ENCODE data around the gene LIMK1.
"Not testable (repeated sequence)": the region's sequence is repeated elsewhere in the genome, so short reads cannot be mapped to it uniquely, and the experiment has no call there.

Gene LIMK1

DNA sequence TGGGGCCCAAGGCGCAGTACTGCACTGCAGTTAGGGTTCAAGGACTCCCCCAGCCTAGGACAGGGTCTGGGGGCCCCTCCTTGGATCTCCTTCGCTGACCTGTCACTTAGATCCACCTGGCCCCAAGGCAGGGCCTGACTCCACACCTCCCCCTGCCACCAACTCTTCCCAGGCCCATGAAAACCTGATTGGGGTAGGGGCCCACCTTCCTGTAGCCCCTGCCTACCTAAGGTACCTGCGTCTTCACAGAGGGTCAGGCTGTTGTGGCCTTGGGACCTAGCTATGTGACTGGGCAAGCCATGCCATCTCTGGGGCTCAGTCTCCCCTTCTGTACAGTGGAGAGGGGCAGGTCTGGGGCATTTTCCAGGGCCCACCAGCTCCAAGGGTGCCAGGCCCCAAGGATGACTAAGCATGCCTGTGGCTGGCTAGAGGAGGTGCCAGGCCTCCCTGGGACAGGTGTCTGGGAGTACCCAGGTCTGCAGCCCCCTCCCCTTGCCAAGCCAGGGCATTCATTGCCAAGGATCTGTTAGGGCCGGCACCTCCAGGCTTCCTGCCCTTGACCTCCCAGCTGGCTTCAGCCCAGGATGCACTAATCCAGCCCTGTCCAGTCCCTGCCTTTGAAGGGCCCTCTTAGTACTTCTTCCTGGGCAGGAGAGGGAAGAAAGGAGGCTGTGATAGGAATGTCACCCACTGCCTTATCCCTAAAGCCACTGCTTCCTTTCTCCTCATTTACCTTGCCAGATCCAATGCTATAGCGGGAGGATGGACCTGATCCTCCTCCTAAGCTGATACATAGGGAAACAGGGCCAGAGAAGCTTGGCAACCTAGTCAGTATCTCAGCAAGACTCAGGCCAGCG lies 1.3 kb downstream of the LIMK1 start:
- no peak for DNase-seq (ENCODE audit: low read depth, low spot score)

DNA sequence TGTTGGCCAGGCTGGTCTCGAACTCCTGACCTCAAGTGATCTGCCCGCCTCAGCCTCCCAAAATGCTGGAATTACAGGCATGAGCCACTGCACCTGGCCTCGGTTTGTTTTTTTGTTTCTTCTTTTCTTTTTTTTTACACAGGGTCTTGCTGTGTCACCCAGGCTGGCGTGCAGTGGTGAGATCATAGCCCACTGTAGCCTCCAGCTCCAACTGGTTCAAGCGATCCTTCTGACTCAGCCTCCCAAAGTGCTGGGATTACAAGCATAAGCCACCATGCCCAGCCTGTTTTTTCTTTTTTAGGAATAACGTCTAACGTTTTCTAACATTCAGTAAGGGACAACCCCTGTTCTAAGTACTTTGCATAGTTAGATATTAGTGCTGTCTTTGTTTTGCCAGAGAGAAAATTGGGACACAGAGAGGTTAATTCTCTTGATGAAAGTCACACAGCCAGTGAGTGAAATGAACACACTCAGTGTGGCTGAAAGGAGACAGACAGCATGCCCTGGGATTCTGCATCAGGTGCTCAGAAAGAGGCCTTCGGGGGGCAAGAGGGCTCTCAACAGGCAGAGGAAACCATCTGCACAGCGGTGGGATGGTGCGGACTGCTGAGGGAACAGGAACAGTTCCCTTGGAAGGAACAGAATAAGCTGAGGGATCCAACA lies 4.3 kb downstream of the LIMK1 start:
- DNase-seq (ENCODE audit: low read depth, low spot score), result no peak

DNA sequence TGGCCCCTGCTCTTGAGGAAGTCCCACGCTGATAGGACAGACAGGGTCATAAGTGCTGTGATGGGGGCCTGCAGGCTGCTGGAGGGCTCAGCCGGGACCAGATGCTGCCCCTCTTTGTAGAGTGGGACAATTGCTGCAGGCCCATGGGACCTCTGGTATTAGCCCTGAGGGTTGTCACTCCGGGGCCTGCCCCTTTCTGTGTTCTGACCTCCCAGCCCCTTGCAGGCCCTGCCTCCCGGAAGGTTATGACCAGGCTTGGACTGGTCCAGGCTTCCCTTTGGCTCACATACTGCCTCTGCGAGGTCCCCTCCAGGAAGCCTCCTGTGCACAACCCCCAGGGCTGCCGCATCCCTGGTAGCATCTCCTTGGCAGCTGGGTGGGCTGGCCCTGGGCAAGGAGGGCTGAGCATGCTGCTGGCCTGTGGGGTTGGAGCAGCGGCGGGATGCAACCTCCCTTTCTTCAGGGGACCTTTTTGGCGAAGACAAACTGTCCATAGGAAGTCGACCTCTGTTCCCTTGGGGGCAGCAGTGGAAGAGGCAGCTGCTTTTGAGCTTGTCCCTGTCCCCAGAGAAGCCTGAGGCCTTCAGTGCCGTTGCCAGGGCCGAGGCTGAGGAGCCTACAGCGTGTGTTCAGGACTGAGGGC lies 8.8 kb downstream of the LIMK1 start:
- DNase-seq (ENCODE audit: low read depth, low spot score), result no peak

DNA sequence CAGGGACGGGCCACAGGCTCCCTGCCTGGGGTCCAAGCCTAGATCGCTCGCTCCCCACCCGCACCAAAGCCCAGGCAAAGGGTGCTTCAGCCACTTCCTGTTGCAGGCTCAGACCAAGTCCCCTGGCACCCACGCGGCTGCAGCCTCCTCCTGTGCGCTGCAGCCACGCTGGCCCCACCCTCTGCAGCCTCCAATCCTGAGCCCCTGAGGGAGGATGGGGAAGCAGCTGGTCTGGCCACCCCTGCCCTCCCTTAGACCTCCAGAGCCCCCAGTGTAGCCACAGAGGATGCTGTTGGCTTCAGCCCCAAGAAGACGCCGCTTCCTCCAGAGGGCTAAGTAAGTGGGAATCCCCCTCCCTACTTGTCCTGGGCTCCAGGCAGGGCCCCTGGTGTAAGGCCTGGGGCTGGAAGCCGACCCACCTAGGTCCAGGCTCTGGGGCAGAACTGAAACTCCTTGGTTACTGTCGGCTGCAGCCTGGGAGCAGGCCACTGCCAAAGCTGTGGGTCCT lies 9.4 kb downstream of the LIMK1 start:
- DNase-seq (ENCODE audit: low read depth, low spot score), result no peak

DNA sequence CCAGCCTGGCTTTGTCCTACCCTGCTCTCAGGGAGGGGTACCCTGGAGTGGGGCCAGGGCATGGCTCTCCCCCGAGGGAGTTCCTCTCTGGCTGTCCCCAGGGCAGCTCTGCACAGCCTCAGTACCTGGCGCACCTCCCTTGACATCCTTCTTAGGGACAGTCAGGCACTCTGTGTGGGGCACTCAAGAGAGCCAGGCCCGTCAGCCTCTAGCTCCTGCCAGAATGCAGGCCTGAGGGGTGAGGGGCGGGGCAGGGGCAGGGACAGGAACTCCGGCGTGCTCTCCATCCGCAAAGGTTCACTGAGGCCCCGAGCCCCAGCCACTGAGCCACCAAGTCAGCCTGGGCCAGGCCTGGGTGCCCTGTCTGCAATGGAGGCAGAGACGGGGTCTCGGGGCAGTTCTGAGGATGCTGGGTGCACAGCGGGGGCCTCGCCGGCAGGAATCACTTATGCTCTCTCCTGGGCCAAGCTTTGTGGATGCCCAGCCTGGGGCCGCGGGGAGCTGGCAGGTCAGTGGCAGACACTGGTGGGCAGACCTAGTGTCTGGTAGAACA lies 10.1 kb downstream of the LIMK1 start:
- DNase-seq (ENCODE audit: low read depth, low spot score), result no peak

DNA sequence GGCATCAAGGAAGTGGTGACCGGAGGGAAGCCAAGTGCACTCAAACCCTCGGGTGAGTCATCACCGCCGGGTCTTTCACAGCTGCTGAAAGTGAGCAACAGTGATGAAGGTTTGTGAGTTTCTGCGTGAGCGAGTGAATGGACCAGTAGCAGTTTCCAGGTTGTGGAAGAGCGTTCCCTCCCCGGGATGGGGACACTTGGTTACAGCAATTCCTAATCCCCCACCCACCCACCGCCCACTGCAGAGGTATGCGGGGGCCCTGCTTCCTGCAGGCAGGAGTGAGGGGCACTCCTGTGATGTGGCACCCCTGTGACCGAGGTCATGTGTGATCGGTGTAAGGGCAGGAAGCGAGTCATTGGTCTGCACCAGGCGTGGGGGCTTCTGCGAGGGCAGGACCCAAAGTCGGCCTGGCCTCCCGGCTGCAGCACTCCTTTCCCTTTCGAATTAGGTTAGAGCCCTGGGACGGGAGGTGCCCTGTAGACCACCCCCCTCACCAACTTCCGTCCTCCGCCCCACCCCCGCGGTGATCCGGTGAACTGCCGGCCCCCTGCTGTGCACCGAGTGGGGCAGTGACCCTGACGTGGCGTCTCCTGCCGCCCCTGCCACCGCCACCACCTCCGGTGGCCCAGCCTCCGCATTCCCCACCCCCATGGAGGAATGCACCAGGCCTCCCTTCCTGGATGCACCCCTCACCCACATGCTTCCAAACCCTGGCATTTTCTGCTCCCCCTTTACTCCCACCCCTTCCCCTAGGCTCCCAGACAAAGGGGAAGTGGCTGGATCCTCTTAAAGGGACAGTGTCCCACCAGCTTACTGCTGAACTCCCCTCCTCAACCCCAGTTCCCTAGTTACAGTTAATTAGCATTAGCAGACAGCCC lies 10.9 kb downstream of the LIMK1 start:
- peak; percentile 49 for DNase-seq (ENCODE audit: low read depth, low spot score)

DNA sequence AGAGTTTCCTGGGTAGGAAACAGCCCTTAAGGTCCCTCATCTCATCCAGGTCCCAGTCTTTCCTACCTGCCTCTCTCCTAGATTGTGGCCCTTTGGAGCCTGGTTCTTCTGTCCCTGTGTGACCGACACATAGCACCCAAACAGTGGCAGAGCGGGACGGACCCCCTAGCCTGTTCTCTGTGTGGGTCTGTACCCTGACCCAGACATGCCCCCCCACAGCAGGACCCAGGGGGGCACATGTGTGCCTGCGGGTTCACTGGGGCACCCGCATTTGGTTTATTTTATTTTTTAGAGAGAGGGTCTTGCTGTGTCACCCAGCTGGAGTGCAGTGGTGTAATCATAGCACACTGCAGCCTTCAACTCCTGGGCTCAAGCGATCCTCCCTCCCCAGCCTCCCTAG lies 11.5 kb downstream of the LIMK1 start:
- no peak for DNase-seq (ENCODE audit: low read depth, low spot score)

DNA sequence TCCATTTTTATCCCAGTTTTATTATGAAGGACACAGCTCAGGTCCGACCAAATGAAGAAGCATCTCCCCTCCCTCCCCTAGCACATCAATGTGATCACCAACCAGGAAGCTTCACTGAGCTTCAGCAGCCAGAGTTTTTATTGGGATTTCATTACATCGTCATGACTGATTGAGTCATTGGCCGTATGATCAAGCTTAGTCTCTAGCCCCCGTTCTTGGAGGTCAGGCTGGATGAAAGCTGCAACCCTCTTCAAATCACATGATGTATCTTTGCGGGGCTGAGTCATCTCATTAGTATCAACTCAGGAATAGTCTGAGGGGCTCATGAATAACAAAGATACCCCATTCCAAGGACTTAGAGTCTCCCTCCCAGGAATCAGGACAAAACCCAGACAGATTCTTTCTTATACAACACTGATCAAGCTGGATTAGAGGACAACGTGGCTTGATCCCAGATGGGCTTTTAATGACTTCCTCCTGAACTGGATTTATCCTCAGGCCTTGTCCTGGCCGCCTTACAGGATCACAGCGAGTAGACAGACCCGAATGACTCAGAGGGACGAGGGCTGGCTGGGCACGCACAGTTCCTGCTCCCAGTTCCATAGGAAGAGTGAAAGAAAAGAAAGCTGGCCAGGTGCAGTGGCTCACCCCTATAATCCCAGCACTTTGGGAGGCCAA lies 14.5 kb downstream of the LIMK1 start:
- no peak for DNase-seq (ENCODE audit: low read depth, low spot score)

DNA sequence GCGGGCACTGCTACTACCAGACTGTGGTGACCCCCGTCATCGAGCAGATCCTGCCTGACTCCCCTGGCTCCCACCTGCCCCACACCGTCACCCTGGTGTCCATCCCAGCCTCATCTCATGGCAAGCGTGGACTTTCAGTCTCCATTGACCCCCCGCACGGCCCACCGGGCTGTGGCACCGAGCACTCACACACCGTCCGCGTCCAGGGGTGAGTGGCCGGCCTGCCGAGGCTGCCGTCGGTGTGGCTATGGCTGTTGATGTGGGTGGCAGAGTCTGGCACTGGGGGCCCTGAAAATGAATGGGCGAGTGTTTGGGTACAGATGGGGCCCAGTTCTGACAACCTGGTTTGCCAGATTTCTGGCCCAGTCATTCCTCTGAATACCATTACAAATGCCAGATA lies 15.4 kb downstream of the LIMK1 start:
- no peak for DNase-seq (ENCODE audit: low read depth, low spot score)

DNA sequence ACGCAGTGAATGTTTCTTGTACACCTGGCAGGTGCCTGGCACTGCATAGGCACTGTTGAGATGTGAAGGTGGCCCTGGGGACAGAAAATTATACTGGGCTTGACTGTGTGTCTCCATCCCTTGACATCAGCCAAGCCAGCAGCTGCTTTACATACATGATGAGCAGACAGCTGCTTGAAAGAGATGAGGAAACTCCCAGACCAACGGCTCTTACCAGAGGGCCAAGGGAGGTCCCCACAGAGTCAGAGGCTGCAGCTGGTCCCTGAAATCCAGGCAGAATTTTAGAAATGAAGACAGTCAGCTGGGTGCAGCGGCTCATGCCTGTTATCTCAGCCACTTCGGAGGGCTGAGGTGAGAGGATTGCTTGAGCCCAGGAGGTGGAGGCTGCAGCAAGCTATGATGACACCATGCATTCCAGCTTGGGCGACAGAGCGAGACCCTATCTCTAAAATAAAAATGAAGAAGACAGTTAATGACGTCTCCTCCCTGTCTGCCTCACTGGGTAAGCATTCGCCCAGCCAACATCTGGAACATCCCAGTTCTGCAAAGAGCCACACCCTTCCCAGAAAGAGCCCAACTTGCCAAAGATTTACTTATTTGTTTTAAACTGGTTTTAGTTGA lies 17.6 kb downstream of the LIMK1 start:
- no peak for DNase-seq (ENCODE audit: low read depth, low spot score)

DNA sequence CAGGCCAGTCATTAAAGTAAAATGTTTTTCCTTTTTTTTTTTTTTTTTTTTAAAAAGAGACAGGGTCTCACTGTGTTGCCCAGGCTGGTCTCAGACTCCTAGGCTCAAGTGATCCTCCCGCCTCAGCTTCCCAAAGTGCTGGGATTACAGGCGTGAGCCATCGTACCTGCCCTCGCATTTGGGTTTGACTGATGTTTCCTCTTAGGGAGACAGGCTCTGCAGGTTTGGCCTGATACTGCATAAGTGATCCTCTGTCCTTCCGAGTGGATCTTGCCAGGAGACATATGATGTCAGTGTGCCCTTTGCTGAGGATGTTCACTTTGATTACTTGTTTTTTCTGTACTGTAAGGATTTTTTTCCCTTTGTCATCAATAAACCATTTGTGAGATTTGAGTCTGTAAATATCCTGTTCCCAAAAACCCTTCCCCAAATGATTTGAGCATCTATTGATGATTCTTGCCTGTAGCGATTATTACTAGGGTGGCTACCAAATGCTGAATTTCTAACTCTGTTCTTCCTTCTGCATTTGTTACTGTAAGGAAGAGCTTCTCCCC lies 19.7 kb downstream of the LIMK1 start:
- no peak for DNase-seq (ENCODE audit: low read depth, low spot score)

DNA sequence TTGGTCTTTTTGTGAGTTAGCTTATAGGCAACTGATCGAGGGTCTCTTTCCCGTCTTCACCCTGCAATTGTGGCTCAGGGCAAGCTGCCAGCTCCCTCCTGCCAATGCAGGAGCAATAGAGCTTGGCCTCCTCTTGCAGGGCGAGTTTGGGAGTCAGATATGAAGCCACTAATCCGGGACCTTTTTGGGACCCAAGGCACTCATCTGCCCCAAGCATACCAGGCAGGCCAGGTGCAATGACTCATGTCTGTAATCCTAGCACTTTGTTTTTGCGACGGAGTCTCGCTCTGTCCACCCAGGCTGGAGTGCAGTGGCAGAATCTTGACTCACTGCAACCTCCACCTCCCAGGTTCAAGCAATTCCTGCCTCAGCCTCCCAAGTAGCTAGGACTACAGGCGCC lies 21.1 kb downstream of the LIMK1 start:
- no peak for DNase-seq (ENCODE audit: low read depth, low spot score)

DNA sequence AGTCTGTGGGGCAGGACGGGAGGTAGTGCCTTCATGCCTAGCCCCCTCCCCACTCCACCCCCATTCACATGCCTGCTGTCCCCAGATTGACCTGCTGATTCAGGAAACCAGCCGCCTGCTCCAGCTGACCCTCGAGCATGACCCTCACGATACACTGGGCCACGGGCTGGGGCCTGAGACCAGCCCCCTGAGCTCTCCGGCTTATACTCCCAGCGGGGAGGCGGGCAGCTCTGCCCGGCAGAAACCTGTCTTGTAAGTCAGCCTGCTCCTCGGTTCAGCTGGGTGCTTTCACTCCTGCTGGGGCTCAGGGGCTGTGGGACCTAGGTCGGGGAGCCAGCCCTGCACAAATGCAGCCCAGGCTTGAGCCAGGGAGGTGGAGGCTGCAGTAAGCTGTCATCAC lies 22.4 kb downstream of the LIMK1 start:
- DNase-seq (ENCODE audit: low read depth, low spot score), result no peak

DNA sequence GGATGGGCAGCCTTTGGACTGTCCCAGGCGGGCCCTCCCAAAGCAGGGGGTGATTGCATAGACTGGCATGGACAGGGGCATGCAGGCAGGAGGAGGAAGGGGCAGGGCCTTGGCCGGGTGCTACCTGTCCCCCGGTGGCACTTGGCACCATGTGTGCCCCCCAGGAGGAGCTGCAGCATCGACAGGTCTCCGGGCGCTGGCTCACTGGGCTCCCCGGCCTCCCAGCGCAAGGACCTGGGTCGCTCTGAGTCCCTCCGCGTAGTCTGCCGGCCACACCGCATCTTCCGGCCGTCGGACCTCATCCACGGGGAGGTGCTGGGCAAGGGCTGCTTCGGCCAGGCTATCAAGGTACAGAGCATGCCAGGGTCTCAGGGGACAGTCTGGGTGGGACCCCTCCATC lies 23.2 kb downstream of the LIMK1 start:
- no peak for DNase-seq (ENCODE audit: low read depth, low spot score)

DNA sequence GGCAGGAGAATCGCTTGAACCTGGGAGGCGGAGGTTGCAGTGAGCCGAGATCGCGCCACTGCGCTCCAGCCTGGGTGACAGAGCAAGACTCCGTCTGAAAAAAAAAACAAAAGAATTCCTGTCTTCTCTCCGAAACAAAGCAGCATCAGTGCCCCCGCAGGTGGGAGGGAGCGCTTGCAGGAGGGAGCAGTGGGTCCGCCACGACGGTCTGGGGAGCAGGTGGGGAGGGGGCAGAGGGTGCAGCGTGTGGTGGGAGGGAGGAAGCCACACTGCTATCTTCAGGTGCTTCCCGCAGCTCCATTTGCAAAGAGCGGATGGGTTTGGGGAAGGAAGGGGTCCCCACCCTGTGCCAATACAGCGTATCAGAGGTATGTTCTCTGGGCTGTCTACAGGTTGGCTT lies 31.7 kb downstream of the LIMK1 start:
- DNase-seq (ENCODE audit: low read depth, low spot score), result no peak

DNA sequence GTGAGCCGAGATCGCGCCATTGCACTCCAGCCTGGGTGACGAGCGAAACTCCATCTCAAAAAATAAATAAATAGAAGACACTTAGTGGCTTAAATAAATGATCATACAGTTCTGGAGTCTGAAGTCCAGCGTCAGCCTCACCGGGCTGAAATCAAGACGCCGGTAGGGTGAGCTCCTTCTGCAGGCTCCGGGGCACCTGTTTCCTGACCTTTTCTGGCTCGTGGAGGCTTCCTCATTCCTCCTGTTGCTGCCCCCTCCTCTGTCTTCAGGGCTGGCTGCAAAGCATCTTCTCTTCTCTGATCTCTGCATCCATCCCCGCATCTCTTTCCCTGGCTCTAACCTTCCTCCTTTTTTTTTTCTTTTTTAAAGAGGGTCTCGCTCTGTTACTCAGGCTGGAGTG lies 32.8 kb downstream of the LIMK1 start:
- DNase-seq (ENCODE audit: low read depth, low spot score), result no peak

DNA sequence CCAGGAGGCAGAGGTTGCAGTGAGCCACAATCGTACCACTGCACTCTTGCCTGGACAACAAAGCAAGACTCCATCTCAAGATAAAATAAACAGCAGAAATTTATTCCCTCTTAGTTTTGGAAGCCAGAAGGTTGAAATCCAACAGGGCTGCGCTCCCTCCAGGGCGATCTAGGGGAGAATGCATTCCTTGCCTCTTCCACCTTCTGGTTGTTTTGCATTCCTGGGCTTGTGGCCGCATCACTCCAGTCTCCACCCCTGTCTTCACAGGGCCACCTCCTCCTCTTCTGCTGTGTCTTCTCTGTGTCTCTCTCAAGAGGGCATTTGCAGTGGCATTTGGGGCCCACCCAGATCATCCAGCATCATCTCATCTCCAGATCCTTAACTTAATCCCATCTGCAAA lies 36.2 kb downstream of the LIMK1 start:
- no peak for DNase-seq (ENCODE audit: low read depth, low spot score)

DNA sequence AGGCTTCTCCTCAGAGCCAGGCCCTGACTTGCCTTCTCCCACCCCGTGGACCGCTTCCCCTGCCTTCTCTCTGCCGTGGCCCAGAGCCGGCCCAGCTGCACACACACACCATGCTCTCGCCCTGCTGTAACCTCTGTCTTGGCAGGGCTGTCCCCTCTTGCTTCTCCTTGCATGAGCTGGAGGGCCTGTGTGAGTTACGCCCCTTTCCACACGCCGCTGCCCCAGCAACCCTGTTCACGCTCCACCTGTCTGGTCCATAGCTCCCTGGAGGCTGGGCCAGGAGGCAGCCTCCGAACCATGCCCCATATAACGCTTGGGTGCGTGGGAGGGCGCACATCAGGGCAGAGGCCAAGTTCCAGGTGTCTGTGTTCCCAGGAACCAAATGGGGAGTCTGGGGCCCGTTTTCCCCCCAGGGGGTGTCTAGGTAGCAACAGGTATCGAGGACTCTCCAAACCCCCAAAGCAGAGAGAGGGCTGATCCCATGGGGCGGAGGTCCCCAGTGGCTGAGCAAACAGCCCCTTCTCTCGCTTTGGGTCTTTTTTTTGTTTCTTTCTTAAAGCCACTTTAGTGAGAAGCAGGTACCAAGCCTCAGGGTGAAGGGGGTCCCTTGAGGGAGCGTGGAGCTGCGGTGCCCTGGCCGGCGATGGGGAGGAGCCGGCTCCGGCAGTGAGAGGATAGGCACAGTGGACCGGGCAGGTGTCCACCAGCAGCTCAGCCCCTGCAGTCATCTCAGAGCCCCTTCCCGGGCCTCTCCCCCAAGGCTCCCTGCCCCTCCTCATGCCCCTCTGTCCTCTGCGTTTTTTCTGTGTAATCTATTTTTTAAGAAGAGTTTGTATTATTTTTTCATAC lies 38.0 kb downstream of the LIMK1 start:
- no peak for DNase-seq (ENCODE audit: low read depth, low spot score)

DNA sequence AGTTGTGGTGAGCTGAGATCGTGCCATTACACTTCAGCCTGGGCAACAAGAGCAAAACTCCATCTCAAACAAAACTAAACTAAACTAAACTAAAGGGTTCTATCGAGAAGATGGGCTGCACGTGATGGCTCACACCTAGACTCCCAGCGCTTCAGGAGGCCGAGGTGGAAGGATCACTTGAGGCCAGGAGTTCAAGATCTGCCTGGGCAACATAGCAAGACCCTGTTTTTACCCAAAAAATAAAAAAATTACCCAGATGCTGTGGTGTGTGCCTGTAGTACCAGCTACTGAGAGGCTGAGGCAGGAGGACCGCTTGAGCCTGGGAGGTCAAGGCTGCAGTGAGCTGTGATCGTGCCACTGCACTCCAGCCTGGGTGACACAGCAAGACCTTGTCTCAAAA lies 40.3 kb downstream of the LIMK1 start:
- DNase-seq (ENCODE audit: low read depth, low spot score), result not testable (repeated sequence)

All from activated naive CD8-positive, alpha-beta T cell treated with anti-CD3 and anti-CD28 coated beads, Interleukin-2, amount 50 U/mL, for 16 hours (primary cell).